K562 (cell line): ENCODE results near the gene STIM1. TPM values are rescaled to one million over a fixed set of nuclear protein-coding genes. Genes with fewer than 3 reads are reported as not detected.
A peak's percentile ranks its signal among the peaks of the same experiment; 100 is the strongest.

Source experiments
- ATAC-seq: fragments of 200-7000 bp; cut with Tn5 transposase; 3 replicates; pipeline ENCODE4 v1.9.1; 2020; ENCODE audit warnings: moderate library complexity
- BruUV-seq: library from RNA; stranded (reverse); fragments of 400-500 nt; replicated peaks from 2 replicates; lab custom pipeline; 2021; lab: Mats Ljungman, UMichigan
- CTCF ChIA-PET: fragments of 300-600 bp; formaldehyde crosslinking; extraction: SDS; loops from one replicate; lab custom pipeline; 2021; ENCODE audit warnings: low intra/inter-chr PET ratio; lab: Yijun Ruan, JAX
- POLR2A ChIA-PET: fragments of 300-600, 350-650 bp; sonication (Branson Sonifier 250); formaldehyde crosslinking; extraction: SDS; loops from one replicate; lab custom pipeline; 2021; ENCODE audit warnings: antibody characterized with exemption, inconsistent platforms; lab: Yijun Ruan, JAX
- DNase-seq, 4 experiments: peaks; one replicate each; pipeline versions ENCODE4 v3.0.0 to v3.0.0-alpha.2; 2011 to 2018; ENCODE audit warnings: low spot score in 3 of 4, mixed read lengths in 3 of 4; ENCODE audit errors: extremely low read depth in 1 of 4
- FAIRE-seq: peaks from 2 replicates; lab custom pipeline; 2011; peaks lifted over from hg19 to GRCh38; lab: Jason Lieb, UNC
- H2AFZ ChIP-seq: 2 replicates; pipeline ENCODE4 v1.6.0; 2011; ENCODE audit warnings: low read depth, low read length, control low read depth, inconsistent platforms
- H3K27ac ChIP-seq: fragments of 200-600 bp; 3 replicates; pipeline ENCODE4 v1.8.0; 2011; ENCODE audit warnings: low read depth, mild to moderate bottlenecking, control low read depth, inconsistent platforms, low read length, moderate library complexity, mixed read lengths; ENCODE audit errors: extremely low read depth
- H3K27me3 ChIP-seq, 2 experiments: fragments of 300-600 bp in 1 of 2; 2 replicates in 1 of 2; 3 replicates in 1 of 2; pipeline versions ENCODE4 v1.6.0 to v1.8.0; 2011; ENCODE audit warnings: inconsistent platforms in 2 of 2, low read length in 2 of 2, mild to moderate bottlenecking in 1 of 2, mixed read lengths in 1 of 2, moderate library complexity in 1 of 2; ENCODE audit not compliant: control insufficient read depth in 2 of 2, insufficient read depth in 2 of 2
- H3K36me3 ChIP-seq: fragments of 300-600 bp; 3 replicates; pipeline ENCODE4 v1.8.0; 2011; ENCODE audit warnings: mild to moderate bottlenecking, low read length, inconsistent platforms; ENCODE audit not compliant: control insufficient read depth, insufficient read depth
- H3K4me1 ChIP-seq, 2 experiments: fragments of 200-600 bp in 1 of 2; replicated peaks in 1 of 2; 2 replicates in 1 of 2; 3 replicates in 1 of 2; pipeline versions ENCODE4 v1.5.1 to v1.8.0; 2011; ENCODE audit warnings: inconsistent platforms in 2 of 2, low read length in 2 of 2, mild to moderate bottlenecking in 1 of 2, mixed read lengths in 1 of 2, moderate library complexity in 1 of 2; ENCODE audit not compliant: control insufficient read depth in 2 of 2, insufficient read depth in 2 of 2
- H3K4me2 ChIP-seq: 2 replicates; pipeline ENCODE4 v1.6.1; 2011; ENCODE audit warnings: low read length, control low read depth, inconsistent platforms, mixed read lengths; ENCODE audit not compliant: insufficient read depth
- H3K4me3 ChIP-seq: fragments of 200-600 bp; sonication (generic), shearing (Covaris generic); 2 replicates; pipeline ENCODE4 v1.5.1; 2016; ENCODE audit warnings: control low read depth, inconsistent platforms
- H3K79me2 ChIP-seq: fragments of 200-600 bp; 3 replicates; pipeline ENCODE4 v1.8.0; 2011; ENCODE audit warnings: low read length, inconsistent platforms; ENCODE audit not compliant: control insufficient read depth, insufficient read depth
- H3K9ac ChIP-seq, 2 experiments: 2 replicates each; pipeline versions ENCODE4 v1.6.0 to v1.6.1; 2011; ENCODE audit warnings: low read depth in 2 of 2, low read length in 2 of 2, control low read depth in 1 of 2, inconsistent platforms in 1 of 2, mild to moderate bottlenecking in 1 of 2, mixed read lengths in 1 of 2; ENCODE audit not compliant: insufficient read depth in 1 of 2
- H3K9me1 ChIP-seq: one replicate; pipeline ENCODE4 v1.6.0; 2011; ENCODE audit warnings: inconsistent platforms, mild to moderate bottlenecking, low read length, moderate library complexity; ENCODE audit not compliant: control insufficient read depth, insufficient read depth
- H3K9me3 ChIP-seq: replicated peaks from 2 replicates; pipeline ENCODE4 v1.5.1; 2011; ENCODE audit warnings: low read depth, low read length, inconsistent platforms; ENCODE audit not compliant: control insufficient read depth, insufficient read depth
- H4K20me1 ChIP-seq: replicated peaks from 2 replicates; pipeline ENCODE4 v1.6.1; 2011; ENCODE audit warnings: low read length, inconsistent platforms, mixed read lengths; ENCODE audit not compliant: control insufficient read depth, insufficient read depth
- PML ChIP-seq: IDR thresholded peaks from 2 replicates; pipeline ENCODE4 v1.6.1; 2012; ENCODE audit warnings: low read length, inconsistent platforms
- RBBP5 ChIP-seq: fragments of 200-600 bp; sonication (generic); IDR thresholded peaks from 2 replicates; pipeline ENCODE4 v1.6.1; 2012; ENCODE audit warnings: borderline replicate concordance, mild to moderate bottlenecking, low read length, control low read depth, inconsistent platforms; ENCODE audit not compliant: insufficient read depth, poor library complexity, severe bottlenecking
- RBFOX2 ChIP-seq: fragments of 200-400 bp; formaldehyde crosslinking; IDR thresholded peaks from 2 replicates; pipeline ENCODE4 v1.6.1; 2017; ENCODE audit warnings: low read depth, mild to moderate bottlenecking, low read length, moderate library complexity
- ZBTB11 ChIP-seq, 3 experiments: fragments of 200-800 bp in 1 of 3; fragments of 250-450 bp in 1 of 3; fragments of 450-650 bp in 1 of 3; sonication (Bioruptor Pico) in 1 of 3; sonication (Bioruptor generic) in 1 of 3; formaldehyde crosslinking in 1 of 3; IDR thresholded peaks; 2 replicates each; pipeline versions ENCODE4 v1.6.1 to v1.8.0; 2016 to 2022; ENCODE audit warnings: mild to moderate bottlenecking in 2 of 3, missing genetic modification characterization in 2 of 3, missing compliant biosample characterization in 1 of 3, moderate library complexity in 1 of 3
- ZNF551 ChIP-seq: fragments of 250-450 bp; sonication (Bioruptor Pico); IDR thresholded peaks from 2 replicates; pipeline ENCODE4 v1.5.0; 2021; ENCODE audit warnings: mild to moderate bottlenecking, moderate library complexity
- whole genome bisulfite sequencing: fragments of 100-300 bp; shearing (Covaris generic); methylation state at CpG from one replicate; pipeline ENCODE4 v1.1.6; 2016; ENCODE audit warnings: low coverage, mixed read lengths; ENCODE audit not compliant: insufficient coverage; ENCODE audit errors: missing lambda C conversion rate; 5-methylcytosine and 5-hydroxymethylcytosine counted together
- in situ Hi-C: fragments of 300-500 bp; cut with MboI; formaldehyde crosslinking; loops from 4 replicates; pipeline ENCODE4 v1.15.0; 2018; ENCODE audit warnings: inconsistent platforms, mixed read lengths
- intact Hi-C: fragments of 100-400 bp; cut with micrococcal nuclease; formaldehyde crosslinking; loops from 2 replicates; pipeline ENCODE4 v1.14.2; 2022
- polyA plus RNA-seq, 8 experiments: library from polyadenylated mRNA; depleted of rRNA in 4 of 8; stranded (reverse) in 5 of 8; unstranded in 3 of 8; fragments of >200 nt; fragmentation: Nextera tagmentation in 2 of 8; fragmentation: Illumina TruSeq in 1 of 8; extraction: Ambion mirVana in 2 of 8; extraction: Trizol in 1 of 8; gene quantifications; 2 replicates each; pipeline versions ENCODE4 v1.2.1 to v1.2.3, GENCODE V29; 2011 to 2014; ENCODE audit warnings: inconsistent platforms in 1 of 8, missing spikeins in 1 of 8
- total RNA-seq, 7 experiments: library from RNA; depleted of rRNA in 6 of 7; stranded (reverse); fragments of >200 nt in 6 of 7; fragmentation: Illumina TruSeq in 2 of 7; extraction: Trizol in 2 of 7; gene quantifications; 2 replicates each; pipeline versions ENCODE4 v1.2.1 to v1.2.3, GENCODE V29; 2011 to 2021; ENCODE audit warnings: low replicate concordance in 1 of 7

STIM1 gene
- total and polyA plus RNA-seq, 9 of the 15 experiments (the other 6 are each of a cell fraction or from before 2014, with no cell fraction given), result 7.7 to 50.5 (median 22.5) TPM

- in situ Hi-C loops, result no loop called here
- WGBS, result 0% methylated on average over 2 of the region's 2 CpGs
- no TSS peak for BruUV-seq
Measured at GRCh38 chr11:3838504-3838903, 17.0 kb upstream of the STIM1 start.

GRCh38 chr11:3840004-3840869, 15.2 kb upstream of the STIM1 start:
- POLR2A ChIA-PET, result interaction anchor here (0.5 to 2.7 kb wide), 14 partner anchors 9 to 119 kb away, joined by 3 to 9 read pairs (median 3); partner anchors contain the start of gene STIM1
- H2AFZ ChIP-seq, result no peak overlapping the region
- FAIRE-seq, result peak; percentile 29
- H3K9me1 ChIP-seq, result no peaks in the 10 kb centered on the region
- peak in 1 of 4 experiments; percentile 45 for DNase-seq
- peak; percentile 24 for ATAC-seq
- CTCF ChIA-PET, result interaction anchor here (0.6 kb wide), 1 partner anchor 15 kb away, joined by 3 read pairs; no protein-coding TSS in a partner anchor
- H3K4me2 ChIP-seq, result peak overlapping the region; percentile 93
- peaks cover 34 to 57% of the 10 kb centered on the region in 2 experiments for H3K4me1 ChIP-seq
- H3K27ac ChIP-seq, result peak overlapping the region; percentile 86
- intact Hi-C loops (no loop called here), in situ Hi-C loops (no loop called here)
- H3K4me3 ChIP-seq, result peak overlapping the region; percentile 89
- H3K79me2 ChIP-seq, result peaks cover 60% of the 10 kb centered on the region
- H3K9me3 ChIP-seq, result no peaks in the 10 kb centered on the region
- H3K36me3 ChIP-seq, result peaks cover 33% of the 10 kb centered on the region
- peak overlapping the region; percentile 84 to 94 for H3K9ac ChIP-seq
- H3K27me3 ChIP-seq, result no peaks in the 10 kb centered on the region
- BruUV-seq, result no TSS peak
- 0% methylated on average over 28 of the region's 46 CpGs for WGBS
- peaks cover 4% of the 10 kb centered on the region; the same call in 1 of the 2 replicates for H4K20me1 ChIP-seq
- 0 out of 2 replicates have a peak, but pooled peaks have one; percentile 47 for TF ChIP-seq PML
- TF ChIP-seq RBFOX2, result peak; percentile 70
- TF ChIP-seq ZBTB11 (CRISPR knock-in tag; IDR thresholded peaks at IDR 0.05), result 0 out of 6 replicates have a peak, but pooled peaks of 1 of the 3 experiments have one; percentile 13
- peak; percentile 59 for TF ChIP-seq RBBP5

More at GRCh38 chr11:3838504-3838903, 17.0 kb upstream of the STIM1 start:
- ChIA-PET POLR2A (interaction anchor here (0.6 to 2.7 kb wide), 5 partner anchors 13 to 105 kb away, joined by 3 to 18 read pairs (median 4); partner anchors contain the start of gene STIM1), CTCF (no interaction called here)
- TF ChIP-seq ZNF551 (CRISPR knock-in tag) (no peak), RBBP5 (peak; percentile 5)
- ATAC-seq (no peak), DNase-seq (no peak), FAIRE-seq (no peak)
- peaks cover 43% of the 10 kb centered on the region for H3K36me3 ChIP-seq
- H3K79me2 ChIP-seq, result peaks cover 77% of the 10 kb centered on the region
- H2AFZ ChIP-seq, result no peak overlapping the region
- H3K4me1 ChIP-seq, result peaks cover 44 to 66% of the 10 kb centered on the region in 2 experiments
- peak overlapping the region; percentile 93 for H3K4me2 ChIP-seq
- H3K27ac ChIP-seq, result peak overlapping the region; percentile 86
- peak overlapping the region; percentile 89 for H3K4me3 ChIP-seq
- no peaks in the 10 kb centered on the region for H3K27me3 ChIP-seq
- H3K9ac ChIP-seq, result peak overlapping the region; percentile 84 to 94; a peak in 3 of 4 replicates
- intact Hi-C loops, result no loop called here
- H4K20me1 ChIP-seq, result peaks cover 4% of the 10 kb centered on the region; the same call in 1 of the 2 replicates
- no peaks in the 10 kb centered on the region for H3K9me1 ChIP-seq
- H3K9me3 ChIP-seq, result no peaks in the 10 kb centered on the region
